ENCODE data around the gene ALK.
"Not testable (repeated sequence)": the region's sequence is repeated elsewhere in the genome, so short reads cannot be mapped to it uniquely, and the experiment has no call there.

The ALK gene

GRCh38 chr2:29262681-29263260 lies 658.6 kb downstream of the ALK start:
- H3K27me3 ChIP-seq (ENCODE audit: control insufficient read depth, insufficient read depth, low read length), result no peaks in the 10 kb centered on the region
- H3K9me3 ChIP-seq (ENCODE audit: control insufficient read depth, insufficient read depth, low read length), result no peaks in the 10 kb centered on the region
- no peak overlapping the region for H3K4me3 ChIP-seq (ENCODE audit: low read depth, low read length)
- no peaks in the 10 kb centered on the region for H3K36me3 ChIP-seq (ENCODE audit: control insufficient read depth, insufficient read depth, low read length)
- no peaks in the 10 kb centered on the region for H3K4me1 ChIP-seq (ENCODE audit: control insufficient read depth, insufficient read depth, low read length)
- no peak overlapping the region for H3K9ac ChIP-seq (ENCODE audit: low read depth, low read length)

GRCh38 chr2:29261003-29261402 lies 660.4 kb downstream of the ALK start:
- no peaks in the 10 kb centered on the region for H3K4me1 ChIP-seq (ENCODE audit: control insufficient read depth, insufficient read depth, low read length)
- no peaks in the 10 kb centered on the region for H3K27me3 ChIP-seq (ENCODE audit: control insufficient read depth, insufficient read depth, low read length)
- H3K4me3 ChIP-seq (ENCODE audit: low read depth, low read length), result no peak overlapping the region
- no peaks in the 10 kb centered on the region for H3K9me3 ChIP-seq (ENCODE audit: control insufficient read depth, insufficient read depth, low read length)
- H3K9ac ChIP-seq (ENCODE audit: low read depth, low read length), result no peak overlapping the region
- H3K36me3 ChIP-seq (ENCODE audit: control insufficient read depth, insufficient read depth, low read length), result no peaks in the 10 kb centered on the region

- Histone ChIP-seq H3K9ac (ENCODE audit: low read depth, low read length) (no peak overlapping the region), H3K9me3 (ENCODE audit: control insufficient read depth, insufficient read depth, low read length) (no peaks in the 10 kb centered on the region), H3K27me3 (ENCODE audit: control insufficient read depth, insufficient read depth, low read length) (no peaks in the 10 kb centered on the region), H3K36me3 (ENCODE audit: control insufficient read depth, insufficient read depth, low read length) (no peaks in the 10 kb centered on the region), H3K4me3 (ENCODE audit: low read depth, low read length) (no peak overlapping the region), H3K4me1 (ENCODE audit: control insufficient read depth, insufficient read depth, low read length) (no peaks in the 10 kb centered on the region)
Observed at GRCh38 chr2:29260142-29260772, 661.1 kb downstream of the ALK start.

GRCh38 chr2:29259221-29259620 lies 662.2 kb downstream of the ALK start:
- Histone ChIP-seq H3K4me3 (ENCODE audit: low read depth, low read length) (no peak overlapping the region), H3K9ac (ENCODE audit: low read depth, low read length) (no peak overlapping the region), H3K9me3 (ENCODE audit: control insufficient read depth, insufficient read depth, low read length) (no peaks in the 10 kb centered on the region), H3K27me3 (ENCODE audit: control insufficient read depth, insufficient read depth, low read length) (no peaks in the 10 kb centered on the region), H3K36me3 (ENCODE audit: control insufficient read depth, insufficient read depth, low read length) (no peaks in the 10 kb centered on the region), H3K4me1 (ENCODE audit: control insufficient read depth, insufficient read depth, low read length) (no peaks in the 10 kb centered on the region)

GRCh38 chr2:29255004-29255403 lies 666.4 kb downstream of the ALK start:
- no peak overlapping the region for H3K9ac ChIP-seq (ENCODE audit: low read depth, low read length)
- H3K4me1 ChIP-seq (ENCODE audit: control insufficient read depth, insufficient read depth, low read length), result no peaks in the 10 kb centered on the region

GRCh38 chr2:29253495-29254275 lies 667.7 kb downstream of the ALK start:
- not testable (repeated sequence) for H3K4me1 ChIP-seq (ENCODE audit: control insufficient read depth, insufficient read depth, low read length); H3K27me3 ChIP-seq (ENCODE audit: control insufficient read depth, insufficient read depth, low read length); H3K4me3 ChIP-seq (ENCODE audit: low read depth, low read length); H3K9me3 ChIP-seq (ENCODE audit: control insufficient read depth, insufficient read depth, low read length); H3K36me3 ChIP-seq (ENCODE audit: control insufficient read depth, insufficient read depth, low read length); H3K9ac ChIP-seq (ENCODE audit: low read depth, low read length)

More at GRCh38 chr2:29255004-29255403, 666.4 kb downstream of the ALK start:
- Histone ChIP-seq H3K4me3 (ENCODE audit: low read depth, low read length) (no peak overlapping the region), H3K9me3 (ENCODE audit: control insufficient read depth, insufficient read depth, low read length) (no peaks in the 10 kb centered on the region), H3K27me3 (ENCODE audit: control insufficient read depth, insufficient read depth, low read length) (no peaks in the 10 kb centered on the region), H3K36me3 (ENCODE audit: control insufficient read depth, insufficient read depth, low read length) (no peaks in the 10 kb centered on the region)

GRCh38 chr2:29253026-29253425 lies 668.4 kb downstream of the ALK start:
- Histone ChIP-seq H3K4me1 (ENCODE audit: control insufficient read depth, insufficient read depth, low read length) (no peaks in the 10 kb centered on the region), H3K9ac (ENCODE audit: low read depth, low read length) (no peak overlapping the region), H3K9me3 (ENCODE audit: control insufficient read depth, insufficient read depth, low read length) (no peaks in the 10 kb centered on the region), H3K36me3 (ENCODE audit: control insufficient read depth, insufficient read depth, low read length) (no peaks in the 10 kb centered on the region), H3K4me3 (ENCODE audit: low read depth, low read length) (no peak overlapping the region), H3K27me3 (ENCODE audit: control insufficient read depth, insufficient read depth, low read length) (no peaks in the 10 kb centered on the region)

- Histone ChIP-seq H3K27me3 (ENCODE audit: control insufficient read depth, insufficient read depth, low read length) (no peaks in the 10 kb centered on the region), H3K9ac (ENCODE audit: low read depth, low read length) (no peak overlapping the region), H3K9me3 (ENCODE audit: control insufficient read depth, insufficient read depth, low read length) (no peaks in the 10 kb centered on the region), H3K4me3 (ENCODE audit: low read depth, low read length) (no peak overlapping the region), H3K36me3 (ENCODE audit: control insufficient read depth, insufficient read depth, low read length) (no peaks in the 10 kb centered on the region), H3K4me1 (ENCODE audit: control insufficient read depth, insufficient read depth, low read length) (no peaks in the 10 kb centered on the region)
Observed at GRCh38 chr2:29251406-29251805, 670.0 kb downstream of the ALK start.

- H3K4me3 ChIP-seq (ENCODE audit: low read depth, low read length), result no peak overlapping the region
- H3K9me3 ChIP-seq (ENCODE audit: control insufficient read depth, insufficient read depth, low read length), result no peaks in the 10 kb centered on the region
- H3K4me1 ChIP-seq (ENCODE audit: control insufficient read depth, insufficient read depth, low read length), result no peaks in the 10 kb centered on the region
- H3K27me3 ChIP-seq (ENCODE audit: control insufficient read depth, insufficient read depth, low read length), result no peaks in the 10 kb centered on the region
- H3K9ac ChIP-seq (ENCODE audit: low read depth, low read length), result no peak overlapping the region
- no peaks in the 10 kb centered on the region for H3K36me3 ChIP-seq (ENCODE audit: control insufficient read depth, insufficient read depth, low read length)
Observed at GRCh38 chr2:29250977-29251376, 670.4 kb downstream of the ALK start.

- Histone ChIP-seq H3K4me3 (ENCODE audit: low read depth, low read length) (no peak overlapping the region), H3K4me1 (ENCODE audit: control insufficient read depth, insufficient read depth, low read length) (no peaks in the 10 kb centered on the region), H3K36me3 (ENCODE audit: control insufficient read depth, insufficient read depth, low read length) (no peaks in the 10 kb centered on the region), H3K27me3 (ENCODE audit: control insufficient read depth, insufficient read depth, low read length) (no peaks in the 10 kb centered on the region), H3K9ac (ENCODE audit: low read depth, low read length) (no peak overlapping the region), H3K9me3 (ENCODE audit: control insufficient read depth, insufficient read depth, low read length) (no peaks in the 10 kb centered on the region)
Observed at GRCh38 chr2:29249666-29250253, 671.6 kb downstream of the ALK start.

GRCh38 chr2:29247336-29247914 lies 674.0 kb downstream of the ALK start:
- Histone ChIP-seq H3K4me3 (ENCODE audit: low read depth, low read length) (no peak overlapping the region), H3K36me3 (ENCODE audit: control insufficient read depth, insufficient read depth, low read length) (no peaks in the 10 kb centered on the region), H3K4me1 (ENCODE audit: control insufficient read depth, insufficient read depth, low read length) (no peaks in the 10 kb centered on the region), H3K27me3 (ENCODE audit: control insufficient read depth, insufficient read depth, low read length) (no peaks in the 10 kb centered on the region), H3K9ac (ENCODE audit: low read depth, low read length) (no peak overlapping the region), H3K9me3 (ENCODE audit: control insufficient read depth, insufficient read depth, low read length) (no peaks in the 10 kb centered on the region)

Measured in iPS-15b (cell line).